HUES48 (cell line): ENCODE data around the gene PPP1R14C.
"Not testable (repeated sequence)": the region's sequence is repeated elsewhere in the genome, so short reads cannot be mapped to it uniquely, and the experiment has no call there.

Source experiments
- H3K27ac ChIP-seq: one replicate; pipeline ENCODE4 v1.7.0; 2013; ENCODE audit warnings: low read depth, low read length, inconsistent platforms
- H3K27me3 ChIP-seq: 2 replicates; pipeline ENCODE4 v1.6.1; 2013; ENCODE audit warnings: mild to moderate bottlenecking, low read length; ENCODE audit not compliant: control insufficient read depth, insufficient read depth
- H3K36me3 ChIP-seq: 2 replicates; pipeline ENCODE4 v1.6.1; 2013; ENCODE audit warnings: low read length; ENCODE audit not compliant: control insufficient read depth, insufficient read depth
- H3K4me1 ChIP-seq: 2 replicates; pipeline ENCODE4 v1.6.1; 2013; ENCODE audit warnings: mild to moderate bottlenecking, low read length; ENCODE audit not compliant: control insufficient read depth, insufficient read depth
- H3K4me3 ChIP-seq: 2 replicates; pipeline ENCODE4 v1.5.1; 2013; ENCODE audit warnings: mild to moderate bottlenecking, low read depth, low read length
- H3K9ac ChIP-seq: 2 replicates; pipeline ENCODE4 v1.6.1; 2013; ENCODE audit warnings: mild to moderate bottlenecking, low read depth, low read length, moderate library complexity
- H3K9me3 ChIP-seq: 2 replicates; pipeline ENCODE4 v1.6.1; 2013; ENCODE audit warnings: low read length; ENCODE audit not compliant: control insufficient read depth, insufficient read depth

PPP1R14C gene

GRCh38 chr6:150169181-150169580 is 26.3 kb downstream of the PPP1R14C start:
- Histone ChIP-seq H3K9ac (no peak overlapping the region), H3K4me1 (no peaks in the 10 kb centered on the region), H3K27ac (no peak overlapping the region), H3K9me3 (no peaks in the 10 kb centered on the region), H3K36me3 (no peaks in the 10 kb centered on the region), H3K27me3 (no peaks in the 10 kb centered on the region), H3K4me3 (no peak overlapping the region)

GRCh38 chr6:150169609-150170008 is 26.8 kb downstream of the PPP1R14C start:
- Histone ChIP-seq H3K9ac (no peak overlapping the region), H3K4me3 (no peak overlapping the region), H3K36me3 (no peaks in the 10 kb centered on the region), H3K9me3 (no peaks in the 10 kb centered on the region), H3K27ac (no peak overlapping the region), H3K27me3 (no peaks in the 10 kb centered on the region), H3K4me1 (no peaks in the 10 kb centered on the region)

- Histone ChIP-seq H3K9me3 (no peaks in the 10 kb centered on the region), H3K36me3 (no peaks in the 10 kb centered on the region), H3K27ac (no peak overlapping the region), H3K27me3 (no peaks in the 10 kb centered on the region), H3K4me1 (no peaks in the 10 kb centered on the region), H3K9ac (no peak overlapping the region), H3K4me3 (no peak overlapping the region)
These were observed 30.1 kb downstream of the PPP1R14C start for GRCh38 chr6:150172929-150173328.

- Histone ChIP-seq H3K4me1 (no peaks in the 10 kb centered on the region), H3K9me3 (no peaks in the 10 kb centered on the region), H3K27ac (no peak overlapping the region), H3K27me3 (no peaks in the 10 kb centered on the region), H3K36me3 (no peaks in the 10 kb centered on the region), H3K9ac (no peak overlapping the region), H3K4me3 (no peak overlapping the region)
These were observed 32.8 kb downstream of the PPP1R14C start for GRCh38 chr6:150175586-150176151.

GRCh38 chr6:150176152-150176551 is 33.3 kb downstream of the PPP1R14C start:
- Histone ChIP-seq H3K4me3 (no peak overlapping the region), H3K4me1 (no peaks in the 10 kb centered on the region), H3K27ac (no peak overlapping the region), H3K9ac (no peak overlapping the region), H3K9me3 (no peaks in the 10 kb centered on the region), H3K27me3 (no peaks in the 10 kb centered on the region), H3K36me3 (no peaks in the 10 kb centered on the region)

GRCh38 chr6:150176659-150177058 is 33.8 kb downstream of the PPP1R14C start:
- Histone ChIP-seq H3K9me3 (no peaks in the 10 kb centered on the region), H3K4me3 (no peak overlapping the region), H3K27me3 (no peaks in the 10 kb centered on the region), H3K4me1 (no peaks in the 10 kb centered on the region), H3K27ac (no peak overlapping the region), H3K36me3 (no peaks in the 10 kb centered on the region), H3K9ac (no peak overlapping the region)

- no peak overlapping the region for H3K4me3 ChIP-seq
- no peak overlapping the region for H3K9ac ChIP-seq
- no peaks in the 10 kb centered on the region for H3K36me3 ChIP-seq
- no peaks in the 10 kb centered on the region for H3K4me1 ChIP-seq
- H3K27me3 ChIP-seq, result no peaks in the 10 kb centered on the region
- H3K9me3 ChIP-seq, result no peaks in the 10 kb centered on the region
- H3K27ac ChIP-seq, result no peak overlapping the region
These were observed 34.6 kb downstream of the PPP1R14C start for GRCh38 chr6:150177259-150177951.

- no peaks in the 10 kb centered on the region for H3K27me3 ChIP-seq
- no peak overlapping the region for H3K27ac ChIP-seq
- no peaks in the 10 kb centered on the region for H3K9me3 ChIP-seq
- no peak overlapping the region for H3K4me3 ChIP-seq
- H3K9ac ChIP-seq, result no peak overlapping the region
- H3K4me1 ChIP-seq, result no peaks in the 10 kb centered on the region
- H3K36me3 ChIP-seq, result no peaks in the 10 kb centered on the region
These were observed 35.2 kb downstream of the PPP1R14C start for GRCh38 chr6:150177952-150178520.

- Histone ChIP-seq H3K36me3 (no peaks in the 10 kb centered on the region), H3K9me3 (no peaks in the 10 kb centered on the region), H3K9ac (no peak overlapping the region), H3K27ac (no peak overlapping the region), H3K27me3 (no peaks in the 10 kb centered on the region), H3K4me3 (no peak overlapping the region), H3K4me1 (no peaks in the 10 kb centered on the region)
These were observed 36.2 kb downstream of the PPP1R14C start for GRCh38 chr6:150179030-150179429.

- not testable (repeated sequence) for H3K9me3 ChIP-seq, H3K4me3 ChIP-seq, H3K4me1 ChIP-seq, H3K9ac ChIP-seq, H3K27ac ChIP-seq, H3K27me3 ChIP-seq, H3K36me3 ChIP-seq
These were observed 37.1 kb downstream of the PPP1R14C start for GRCh38 chr6:150179907-150180424.

- Histone ChIP-seq H3K4me3 (no peak overlapping the region), H3K27me3 (no peaks in the 10 kb centered on the region), H3K27ac (no peak overlapping the region), H3K9me3 (no peaks in the 10 kb centered on the region), H3K4me1 (no peaks in the 10 kb centered on the region), H3K36me3 (no peaks in the 10 kb centered on the region), H3K9ac (no peak overlapping the region)
These were observed 37.7 kb downstream of the PPP1R14C start for GRCh38 chr6:150180517-150180916.
